ENCODE measurements around the gene NAV2.
"Not testable (repeated sequence)": the region's sequence is repeated elsewhere in the genome, so short reads cannot be mapped to it uniquely, and the experiment has no call there.

NAV2 gene

GRCh38 chr11:19953909-19954308 lies 241.3 kb downstream of the NAV2 start:
- no peak for DNase-seq (ENCODE audit: low read depth in 2 of 2)

DNA sequence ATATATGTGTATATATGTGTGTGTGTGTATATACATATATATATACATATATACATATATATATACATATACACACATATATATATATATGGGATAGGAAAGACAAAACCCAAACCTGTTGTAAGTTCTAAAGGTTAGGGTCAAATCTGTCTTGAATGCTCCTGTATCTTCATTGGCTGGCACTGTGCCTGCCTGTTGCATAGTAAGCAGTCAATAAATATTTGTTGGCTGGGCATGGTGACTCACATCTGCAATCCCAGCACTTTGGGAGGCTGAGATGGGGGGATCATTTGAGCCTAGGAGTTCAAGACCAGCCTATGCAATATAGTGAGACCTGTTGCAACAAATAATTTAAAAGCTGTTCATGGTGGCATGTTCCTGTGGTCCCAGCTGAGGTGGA lies 242.3 kb downstream of the NAV2 start:
- DNase-seq (ENCODE audit: low read depth in 2 of 2), result no peak

GRCh38 chr11:19955660-19956059 lies 243.0 kb downstream of the NAV2 start:
- no peak for DNase-seq (ENCODE audit: low read depth in 2 of 2)

DNA sequence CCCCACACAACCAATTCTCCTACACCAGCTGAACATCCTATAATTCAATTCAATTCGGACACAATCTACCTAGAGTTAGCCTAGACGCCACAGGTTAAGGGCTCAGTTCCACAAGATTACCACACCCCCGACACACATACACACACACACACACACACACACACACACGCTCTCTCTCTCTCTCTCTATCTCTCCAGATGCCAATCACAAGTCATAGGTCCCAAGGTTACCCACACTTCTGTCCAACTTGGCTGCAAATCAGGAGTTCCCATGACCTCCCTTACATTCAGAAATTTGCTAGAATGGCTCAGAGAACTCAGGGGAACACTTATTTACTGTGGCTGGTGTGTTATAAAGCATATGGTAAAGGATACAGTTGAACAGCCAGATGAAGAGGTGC lies 243.6 kb downstream of the NAV2 start:
- DNase-seq (ENCODE audit: low read depth in 2 of 2), result no peak

DNA sequence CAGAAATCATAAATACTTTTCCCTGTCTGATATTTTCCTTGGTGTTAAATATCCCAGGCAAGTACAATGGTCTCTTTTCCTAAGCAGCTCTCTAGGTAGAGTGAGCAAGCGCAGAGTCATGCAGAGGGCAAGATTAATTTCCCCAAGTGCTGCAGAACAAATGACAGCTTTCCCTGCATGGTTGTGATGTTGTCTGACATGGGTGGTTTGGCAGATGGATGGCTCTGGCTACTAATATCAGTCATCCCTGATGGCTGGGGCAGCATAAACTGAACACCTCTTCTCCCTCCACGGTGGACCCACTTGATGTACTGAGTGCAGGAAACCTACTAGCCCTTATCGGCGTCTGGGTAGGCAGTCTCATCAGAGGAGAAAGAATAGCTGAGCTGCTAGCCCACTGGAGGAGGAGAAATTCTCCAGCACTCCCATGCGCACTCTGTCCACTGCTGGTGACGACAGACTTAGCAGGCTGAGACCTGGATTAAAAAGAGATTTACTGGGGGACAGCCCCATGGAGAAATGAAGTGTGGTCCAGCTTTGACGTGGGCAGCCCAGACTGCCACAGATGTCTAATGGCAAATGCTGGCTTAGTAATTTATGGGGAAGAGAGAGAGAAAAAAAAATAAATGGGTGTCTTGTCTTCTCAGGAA lies 244.8 kb downstream of the NAV2 start:
- DNase-seq (ENCODE audit: low read depth in 2 of 2), result no peak

DNA sequence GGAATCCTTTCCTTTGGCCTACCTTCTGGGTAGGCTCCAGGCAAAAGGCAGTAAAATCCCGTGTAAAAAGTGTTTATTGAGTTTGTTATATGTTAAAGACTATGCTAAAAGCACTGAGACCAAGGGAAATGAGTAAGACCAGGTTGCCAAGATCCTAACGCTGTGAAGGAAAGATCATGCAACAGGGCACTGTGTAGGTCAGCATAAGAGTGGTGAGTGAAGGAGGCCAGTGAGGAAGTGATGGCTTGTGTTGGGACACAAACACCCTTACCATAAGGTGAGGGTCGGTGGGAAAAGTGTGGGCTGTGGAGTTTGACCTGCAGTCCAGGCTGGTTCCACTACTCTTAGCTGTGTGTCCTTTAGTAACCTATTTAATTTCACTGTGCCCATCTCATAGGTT lies 245.6 kb downstream of the NAV2 start:
- DNase-seq (ENCODE audit: low read depth in 2 of 2), result no peak

DNA sequence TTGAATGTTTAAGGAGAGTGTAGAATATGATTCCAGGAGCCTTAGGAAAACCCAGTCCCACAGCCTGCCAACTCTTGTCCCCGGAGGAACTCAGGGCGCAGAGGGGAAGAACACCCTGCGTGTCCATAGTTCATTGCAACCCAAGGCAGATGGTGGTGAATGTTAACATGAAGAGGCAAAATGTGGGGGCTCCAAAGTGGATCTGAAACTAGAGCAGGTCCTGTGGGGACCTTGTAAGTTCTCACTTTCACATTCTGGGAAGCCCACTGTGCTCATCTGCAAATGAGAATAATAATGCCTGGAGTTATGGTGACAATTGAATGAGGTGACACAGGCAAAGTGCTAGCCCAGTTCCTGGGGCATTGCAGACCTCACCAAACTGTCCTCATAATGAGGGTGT lies 246.6 kb downstream of the NAV2 start:
- no peak for DNase-seq (ENCODE audit: low read depth in 2 of 2)

- DNase-seq (ENCODE audit: low read depth in 2 of 2), result no peak
Measured at GRCh38 chr11:19959648-19960059, 247.0 kb downstream of the NAV2 start.

GRCh38 chr11:19960410-19960809 lies 247.8 kb downstream of the NAV2 start:
- not testable (repeated sequence) for DNase-seq (ENCODE audit: low read depth in 2 of 2)

DNA sequence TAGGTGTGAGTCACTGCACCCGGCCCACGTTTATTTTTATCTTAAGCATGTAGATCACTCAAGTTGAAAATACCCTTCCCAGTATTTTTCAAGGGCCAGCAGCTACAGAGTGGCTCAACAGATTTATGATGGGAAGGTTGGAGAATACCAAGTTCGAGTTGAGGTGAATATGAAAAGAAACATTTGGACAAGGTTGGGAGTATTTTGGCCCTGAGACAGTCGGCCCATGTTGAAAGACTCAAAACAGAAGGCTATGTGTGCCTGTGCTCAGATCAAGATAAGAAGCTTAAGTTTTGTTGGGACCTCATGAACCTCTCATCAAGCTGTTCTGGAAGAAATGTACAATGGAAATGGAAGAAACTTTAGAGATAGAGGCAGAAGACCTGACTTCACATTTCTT lies 248.6 kb downstream of the NAV2 start:
- no peak for DNase-seq (ENCODE audit: low read depth in 2 of 2)

- DNase-seq (ENCODE audit: low read depth in 2 of 2), result no peak
Measured at GRCh38 chr11:19962053-19962800, 249.6 kb downstream of the NAV2 start.

GRCh38 chr11:19962801-19963175 lies 250.2 kb downstream of the NAV2 start:
- DNase-seq (ENCODE audit: low read depth in 2 of 2), result no peak

GRCh38 chr11:19963697-19964387 lies 251.2 kb downstream of the NAV2 start:
- no peak for DNase-seq (ENCODE audit: low read depth in 2 of 2)

DNA sequence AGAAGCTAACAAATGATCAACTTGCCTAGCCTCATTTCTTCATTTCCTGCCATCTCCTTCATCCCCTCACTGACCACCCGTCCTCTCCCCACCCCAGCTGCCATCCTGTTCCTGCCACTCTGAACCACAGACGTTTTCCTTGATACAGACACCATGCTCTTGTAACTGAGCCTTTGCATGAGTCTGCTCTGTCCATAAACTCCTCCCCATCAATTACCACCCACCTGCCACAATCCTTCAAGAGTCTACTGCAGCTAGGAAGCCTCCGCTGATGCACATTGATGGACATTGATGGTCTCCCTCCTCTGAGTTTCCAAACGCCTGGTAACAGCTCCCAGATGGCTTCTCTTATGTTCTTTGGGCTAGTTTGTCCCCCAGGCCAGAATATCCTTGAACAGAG lies 253.8 kb downstream of the NAV2 start:
- DNase-seq (ENCODE audit: low read depth in 2 of 2), result no peak

GRCh38 chr11:19966927-19967326 lies 254.3 kb downstream of the NAV2 start:
- DNase-seq (ENCODE audit: low read depth in 2 of 2), result no peak

GRCh38 chr11:19967787-19968186 lies 255.2 kb downstream of the NAV2 start:
- DNase-seq (ENCODE audit: low read depth in 2 of 2), result no peak

DNA sequence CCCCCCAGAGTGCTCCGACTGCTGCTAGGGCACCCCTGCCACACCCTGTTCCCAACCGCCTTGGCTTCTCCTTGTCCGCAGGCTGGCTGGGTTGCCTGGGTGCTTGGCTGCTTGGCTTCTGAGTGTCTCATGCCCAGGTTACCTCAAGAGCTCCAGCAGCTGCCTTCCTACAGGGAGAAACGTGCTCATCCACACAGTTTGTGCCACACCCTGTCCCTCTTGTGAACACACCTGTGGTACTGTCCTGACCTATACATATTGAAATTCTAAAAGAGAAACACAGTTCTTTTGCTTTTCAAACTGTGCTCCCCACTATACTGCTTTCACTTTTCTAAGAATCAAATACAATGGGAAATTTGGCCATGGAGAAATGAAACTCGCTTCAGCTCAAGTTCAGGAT lies 256.2 kb downstream of the NAV2 start:
- DNase-seq (ENCODE audit: low read depth in 2 of 2), result no peak

GRCh38 chr11:19970944-19971343 lies 258.3 kb downstream of the NAV2 start:
- no peak for DNase-seq (ENCODE audit: low read depth in 2 of 2)

GRCh38 chr11:19972091-19972490 lies 259.5 kb downstream of the NAV2 start:
- no peak for DNase-seq (ENCODE audit: low read depth in 2 of 2)

GRCh38 chr11:19972651-19973050 lies 260.0 kb downstream of the NAV2 start:
- DNase-seq (ENCODE audit: low read depth in 2 of 2), result no peak

GRCh38 chr11:19973136-19973635 lies 260.5 kb downstream of the NAV2 start:
- no peak for DNase-seq (ENCODE audit: low read depth in 2 of 2)

GRCh38 chr11:19974886-19975285 lies 262.2 kb downstream of the NAV2 start:
- DNase-seq (ENCODE audit: low read depth in 2 of 2), result no peak
